ENCODE measurements around the gene STARD13.
A peak's percentile ranks its signal among the peaks of the same experiment; 100 is the strongest.

The STARD13 gene

DNA sequence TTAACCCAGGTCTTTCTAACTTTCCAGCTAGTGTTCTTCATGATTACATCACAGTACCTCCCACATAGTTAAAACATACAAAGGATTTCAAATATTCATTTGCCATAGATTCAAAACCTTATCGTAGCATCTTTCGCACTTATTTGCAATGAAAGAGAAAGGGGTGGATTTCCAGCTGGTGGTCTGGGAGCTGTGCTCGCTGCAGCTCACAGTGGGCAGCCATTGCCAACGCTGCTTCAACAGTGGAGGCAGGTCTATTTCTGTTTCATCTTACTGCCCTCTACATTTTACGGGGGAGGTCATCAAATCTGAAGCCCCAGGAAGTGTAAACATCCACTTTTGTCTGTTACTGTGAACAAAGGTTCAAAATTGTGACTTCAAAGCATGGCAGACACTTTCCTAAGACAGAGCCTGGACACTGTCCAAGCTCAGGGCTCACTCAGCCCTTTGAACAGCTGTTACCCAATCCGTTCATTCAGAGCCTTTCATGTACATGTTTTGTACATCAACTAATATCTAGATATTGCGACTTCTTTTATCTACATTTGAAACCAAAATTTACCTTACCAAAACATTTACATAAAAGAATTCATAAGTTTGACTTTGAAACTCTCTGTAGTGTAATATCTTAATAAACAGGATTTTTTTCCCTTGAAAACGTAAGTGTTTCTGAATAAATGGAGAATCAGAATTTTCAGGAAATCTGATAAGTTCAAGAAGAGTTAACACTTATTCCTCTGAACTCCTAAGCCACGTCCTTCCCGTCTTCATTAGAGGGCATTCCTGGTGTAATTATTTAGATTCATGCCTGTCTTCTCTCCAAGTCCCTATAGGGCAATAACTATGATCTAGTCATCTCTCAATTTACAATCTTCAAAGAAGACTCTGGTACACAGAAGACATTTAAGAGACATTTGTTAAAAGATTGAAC, 25.1 kb downstream of the STARD13 start:
- DNase-seq (ENCODE audit: extremely low read depth, low read depth) = no peak

DNA sequence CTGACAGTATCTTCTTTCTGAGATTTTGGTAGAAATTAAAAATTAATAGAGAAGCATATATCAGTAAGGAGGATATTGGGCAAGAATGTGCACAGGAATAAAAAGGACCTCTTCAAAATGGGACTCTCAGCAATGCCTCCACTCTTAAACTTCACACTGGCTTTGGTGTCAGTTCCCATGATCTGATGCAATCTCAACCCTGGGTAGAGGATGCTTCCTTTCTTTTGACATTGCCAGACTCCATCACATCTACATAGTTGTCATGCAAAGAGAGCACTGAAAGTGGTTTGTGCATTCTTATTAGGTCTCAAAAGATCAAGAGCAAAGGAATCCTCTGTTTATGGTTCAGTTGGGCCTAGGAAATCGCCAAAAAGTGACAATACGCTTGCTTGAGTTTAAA, 26.3 kb downstream of the STARD13 start:
- no peak for DNase-seq (ENCODE audit: extremely low read depth, low read depth)
- no peak for TF ChIP-seq CTCF (IDR thresholded peaks at IDR 0.05; ENCODE audit: low read depth, low read length)

More for the DNA sequence above, 25.1 kb downstream of the STARD13 start:
- TF ChIP-seq CTCF (IDR thresholded peaks at IDR 0.05; ENCODE audit: low read depth, low read length) = no peak

DNA sequence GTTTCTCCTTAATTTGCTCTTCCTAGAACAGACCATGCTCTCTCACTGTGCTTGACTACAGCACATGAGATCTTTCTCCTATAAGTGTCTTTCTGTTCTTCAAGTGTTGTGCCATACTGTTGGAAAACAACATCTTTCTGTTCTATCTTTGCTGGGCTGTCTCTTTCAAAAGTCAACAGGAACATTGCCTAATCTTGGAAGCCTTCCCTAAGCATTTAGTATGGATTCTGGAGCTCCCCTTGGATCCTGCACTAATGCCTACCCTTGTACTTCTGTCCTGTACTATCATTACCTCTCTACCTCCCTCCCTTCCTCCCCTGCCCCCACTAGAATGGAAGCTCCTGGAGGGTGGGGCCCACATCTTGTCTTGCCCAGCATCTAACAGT, 26.8 kb downstream of the STARD13 start:
- DNase-seq (ENCODE audit: extremely low read depth, low read depth) = no peak

GRCh38 chr13:33257841-33258807, 27.4 kb downstream of the STARD13 start:
- peak; percentile 91 for DNase-seq (ENCODE audit: extremely low read depth, low read depth)
- no peak for TF ChIP-seq CTCF (IDR thresholded peaks at IDR 0.05; ENCODE audit: low read depth, low read length)

More for the DNA sequence above, 26.8 kb downstream of the STARD13 start:
- no peak for TF ChIP-seq CTCF (IDR thresholded peaks at IDR 0.05; ENCODE audit: low read depth, low read length)

DNA sequence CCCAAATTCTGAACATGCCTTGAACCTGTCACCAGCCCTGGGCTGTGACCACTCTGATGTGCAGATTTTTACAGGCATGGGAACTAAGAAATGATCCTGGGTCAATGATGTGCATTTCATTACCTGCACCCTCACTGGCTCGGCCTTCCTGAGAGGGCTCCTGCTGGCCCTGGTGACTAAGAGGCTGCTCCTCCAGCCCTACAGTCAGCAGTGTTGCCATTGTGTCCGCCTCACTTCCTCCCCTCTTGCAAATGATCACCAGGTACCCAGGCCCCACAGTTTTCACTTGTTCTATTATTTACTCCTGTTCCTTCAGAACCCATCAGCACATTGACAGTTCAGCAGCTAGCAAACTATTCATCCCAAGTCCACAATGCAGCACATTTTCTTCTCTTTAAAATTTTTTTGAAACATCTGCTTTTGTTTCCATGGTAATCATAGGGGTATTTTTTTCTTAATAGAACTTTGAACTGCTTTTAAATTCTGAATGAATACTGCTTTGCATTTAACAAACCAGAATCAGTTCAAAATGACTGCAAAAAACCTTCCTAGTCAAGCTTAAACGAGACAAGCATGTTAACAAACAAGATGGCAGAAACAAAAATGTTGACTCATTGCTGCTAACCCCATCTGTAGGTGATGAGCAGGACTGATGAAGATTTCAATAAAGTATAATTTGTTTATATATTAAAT, 29.3 kb downstream of the STARD13 start:
- DNase-seq (ENCODE audit: extremely low read depth, low read depth) = no peak
- TF ChIP-seq CTCF (IDR thresholded peaks at IDR 0.05; ENCODE audit: low read depth, low read length) = no peak

GRCh38 chr13:33252135-33252534, 33.4 kb downstream of the STARD13 start:
- no peak for DNase-seq (ENCODE audit: extremely low read depth, low read depth)

More at GRCh38 chr13:33252135-33252534, 33.4 kb downstream of the STARD13 start:
- TF ChIP-seq CTCF (IDR thresholded peaks at IDR 0.05; ENCODE audit: low read depth, low read length) = no peak
